Measurements from ENCODE around the gene PTH1R. TPM values are rescaled to one million over a fixed set of nuclear protein-coding genes. Genes with fewer than 3 reads are reported as not detected.

The PTH1R gene
- total RNA-seq, 1 donor from 2014 or later: 10.3 TPM

- TF ChIP-seq CTCF (IDR thresholded peaks at IDR 0.05): no peak
- intact Hi-C loops (cut with DNase I): no loop called here
- Histone ChIP-seq H3K36me3 (no peaks in the 10 kb centered on the region), H3K27me3 (no peaks in the 10 kb centered on the region), H3K4me1 (peaks cover 0 to 21% of the 10 kb centered on the region in 2 donors), H3K4me3 (no peak overlapping the region), H3K9me3 (no peaks in the 10 kb centered on the region), H3K27ac (no peak overlapping the region)
- no peak for DNase-seq (ENCODE audit: low spot score in 2 of 2)
These were observed 24.2 kb downstream of the PTH1R start for GRCh38 chr3:46901591-46902187.

- peaks cover 0 to 21% of the 10 kb centered on the region in 2 donors for H3K4me1 ChIP-seq
- no peak overlapping the region for H3K4me3 ChIP-seq
- no peak for TF ChIP-seq CTCF (IDR thresholded peaks at IDR 0.05)
- no peaks in the 10 kb centered on the region for H3K9me3 ChIP-seq
- DNase-seq (ENCODE audit: low spot score in 2 of 2): no peak
- H3K36me3 ChIP-seq: no peaks in the 10 kb centered on the region
- intact Hi-C loops (cut with DNase I): no loop called here
- no peak overlapping the region for H3K27ac ChIP-seq
- no peaks in the 10 kb centered on the region for H3K27me3 ChIP-seq
These were observed 24.7 kb downstream of the PTH1R start for GRCh38 chr3:46902188-46902631.

GRCh38 chr3:46903341-46904302 is 26.1 kb downstream of the PTH1R start:
- Histone ChIP-seq H3K27me3 (no peaks in the 10 kb centered on the region), H3K4me3 (no peak overlapping the region), H3K27ac (no peak overlapping the region), H3K36me3 (no peaks in the 10 kb centered on the region), H3K4me1 (peaks cover 6 to 24% of the 10 kb centered on the region in 2 donors), H3K9me3 (no peaks in the 10 kb centered on the region)
- no peak for TF ChIP-seq CTCF (IDR thresholded peaks at IDR 0.05)
- intact Hi-C loops (cut with DNase I): no loop called here
- no peak for DNase-seq (ENCODE audit: low spot score in 2 of 2)

- intact Hi-C loops (cut with DNase I): no loop called here
- Histone ChIP-seq H3K27me3 (no peaks in the 10 kb centered on the region), H3K4me1 (peaks cover 14 to 23% of the 10 kb centered on the region in 2 donors), H3K4me3 (no peak overlapping the region), H3K27ac (no peak overlapping the region), H3K36me3 (no peaks in the 10 kb centered on the region), H3K9me3 (no peaks in the 10 kb centered on the region)
- DNase-seq (ENCODE audit: low spot score in 2 of 2): peak in 1 of 2 donors; percentile 39
- no peak for TF ChIP-seq CTCF (IDR thresholded peaks at IDR 0.05)
These were observed 27.0 kb downstream of the PTH1R start for GRCh38 chr3:46904303-46905212.

- no peaks in the 10 kb centered on the region for H3K27me3 ChIP-seq
- H3K9me3 ChIP-seq: no peaks in the 10 kb centered on the region
- H3K4me1 ChIP-seq: peaks cover 14 to 21% of the 10 kb centered on the region in 2 donors
- no peaks in the 10 kb centered on the region for H3K36me3 ChIP-seq
- intact Hi-C loops (cut with DNase I): no loop called here
- DNase-seq (ENCODE audit: low spot score in 2 of 2): no peak
- H3K27ac ChIP-seq: no peak overlapping the region
- H3K4me3 ChIP-seq: no peak overlapping the region
- no peak for TF ChIP-seq CTCF (IDR thresholded peaks at IDR 0.05)
These were observed 27.7 kb downstream of the PTH1R start for GRCh38 chr3:46905213-46905560.
